ENCODE measurements around the gene SERPINA1. TPM values are rescaled to one million over a fixed set of nuclear protein-coding genes. Genes with fewer than 3 reads are reported as not detected.

SERPINA1 gene
- total and polyA plus RNA-seq, 7 donors: 0.78 to 5.5 (median 3.0) TPM

- no peak for ATAC-seq
- 67 to 77% (median 71%) methylated on average over 16 of the region's 16 CpGs for WGBS, 3 donors
- Histone ChIP-seq H3K36me3 (ENCODE audit: insufficient read depth in 1 of 2, low read depth in 1 of 2) (no peaks in the 10 kb centered on the region), H3K4me3 (no peak overlapping the region), H3K9me3 (no peaks in the 10 kb centered on the region), H3K27me3 (ENCODE audit: insufficient read depth in 3 of 3, low read length in 2 of 3) (no peaks in the 10 kb centered on the region), H3K4me1 (no peaks in the 10 kb centered on the region), H3K27ac (no peak overlapping the region)
- DNase-seq: no peak
- intact Hi-C loops (cut with DNase I): no loop called here
- TF ChIP-seq CTCF (IDR thresholded peaks at IDR 0.05): no peak
Observed at GRCh38 chr14:94380225-94381148, 7.9 kb downstream of the SERPINA1 start.

GRCh38 chr14:94379291-94380224, 8.8 kb downstream of the SERPINA1 start:
- ATAC-seq: no peak
- TF ChIP-seq CTCF (IDR thresholded peaks at IDR 0.05): no peak
- WGBS, 3 donors: 72 to 75% (median 73%) methylated on average over 16 of the region's 16 CpGs
- H3K27ac ChIP-seq: no peak overlapping the region
- no peaks in the 10 kb centered on the region for H3K27me3 ChIP-seq (ENCODE audit: insufficient read depth in 3 of 3, low read length in 2 of 3)
- no peak overlapping the region for H3K4me3 ChIP-seq
- no peak for DNase-seq
- H3K9me3 ChIP-seq: no peaks in the 10 kb centered on the region
- no peaks in the 10 kb centered on the region for H3K4me1 ChIP-seq
- no peaks in the 10 kb centered on the region for H3K36me3 ChIP-seq (ENCODE audit: insufficient read depth in 1 of 2, low read depth in 1 of 2)
- intact Hi-C loops (cut with DNase I): loop anchor here (2.0 kb wide), 2 partner anchors 15 to 17 kb away; no protein-coding TSS in a partner anchor

- TF ChIP-seq CTCF (IDR thresholded peaks at IDR 0.05): no peak
- H3K36me3 ChIP-seq (ENCODE audit: insufficient read depth in 1 of 2, low read depth in 1 of 2): no peaks in the 10 kb centered on the region
- H3K4me1 ChIP-seq: no peaks in the 10 kb centered on the region
- H3K4me3 ChIP-seq: no peak overlapping the region
- intact Hi-C loops (cut with DNase I): loop anchor here (2.0 kb wide), 2 partner anchors 14 to 16 kb away; no protein-coding TSS in a partner anchor
- 75 to 79% (median 78%) methylated on average over 17 of the region's 17 CpGs for WGBS, 3 donors
- DNase-seq (no peak), ATAC-seq (no peak)
- peaks cover 0 to 2% (median 0%) of the 10 kb centered on the region in 3 donors for H3K27me3 ChIP-seq (ENCODE audit: insufficient read depth in 3 of 3, low read length in 2 of 3)
- no peaks in the 10 kb centered on the region for H3K9me3 ChIP-seq
- H3K27ac ChIP-seq: no peak overlapping the region
Observed at GRCh38 chr14:94378527-94379290, 9.7 kb downstream of the SERPINA1 start.

- WGBS, 3 donors: 82 to 86% (median 83%) methylated on average over 6 of the region's 6 CpGs
- Histone ChIP-seq H3K4me1 (no peaks in the 10 kb centered on the region), H3K9me3 (no peaks in the 10 kb centered on the region), H3K4me3 (no peak overlapping the region), H3K27me3 (ENCODE audit: insufficient read depth in 3 of 3, low read length in 2 of 3) (peaks cover 0 to 2% (median 0%) of the 10 kb centered on the region in 3 donors), H3K27ac (no peak overlapping the region), H3K36me3 (ENCODE audit: insufficient read depth in 1 of 2, low read depth in 1 of 2) (no peaks in the 10 kb centered on the region)
- ATAC-seq: no peak
- TF ChIP-seq CTCF (IDR thresholded peaks at IDR 0.05): no peak
- intact Hi-C loops (cut with DNase I): loop anchor here (2.0 kb wide), 2 partner anchors 13 to 15 kb away; no protein-coding TSS in a partner anchor
- DNase-seq: no peak
Observed at GRCh38 chr14:94377866-94378470, 10.4 kb downstream of the SERPINA1 start.

Measured in psoas muscle (tissue), 8 donors.